Naive B cell (primary cell): ENCODE data around the gene IL19. TPM values are rescaled to one million over a fixed set of nuclear protein-coding genes. Genes with fewer than 3 reads are reported as not detected.
A peak's percentile ranks its signal among the peaks of the same experiment; 100 is the strongest.
"Not testable (repeated sequence)": the region's sequence is repeated elsewhere in the genome, so short reads cannot be mapped to it uniquely, and the experiment has no call there.

Experiments
- ATAC-seq, 2 donors: fragments of 150-1000 bp; cut with Tn5 transposase; 2 replicates each; pipeline ENCODE4 v1.10.0; 2021; ENCODE audit warnings: low read depth in 2 of 2, mild to moderate bottlenecking in 2 of 2, moderate library complexity in 2 of 2
- DNase-seq: peaks from one replicate; pipeline ENCODE4 v3.0.0; 2022
- H3K27ac Mint-ChIP-seq, 6 donors: one replicate each; pipeline ENCODE4 v1.8.0; 2020 to 2022; ENCODE audit warnings: mild to moderate bottlenecking in 6 of 6, mixed read lengths in 6 of 6, moderate library complexity in 5 of 6, inconsistent platforms in 2 of 6
- H3K27me3 Mint-ChIP-seq, 3 donors: one replicate each; pipeline ENCODE4 v1.8.0; 2021 to 2022; ENCODE audit warnings: mixed read lengths in 3 of 3, mild to moderate bottlenecking in 1 of 3
- H3K36me3 Mint-ChIP-seq, 2 donors: one replicate each; pipeline ENCODE4 v1.8.0; 2020 to 2022; ENCODE audit warnings: mixed read lengths in 2 of 2, inconsistent platforms in 1 of 2, mild to moderate bottlenecking in 1 of 2
- H3K4me1 Mint-ChIP-seq, 3 donors: one replicate each; pipeline ENCODE4 v1.8.0; 2020 to 2022; ENCODE audit warnings: mixed read lengths in 3 of 3, inconsistent platforms in 1 of 3, mild to moderate bottlenecking in 1 of 3, moderate library complexity in 1 of 3
- H3K4me3 Mint-ChIP-seq, 8 donors: one replicate each; pipeline ENCODE4 v1.8.0; 2020 to 2022; ENCODE audit warnings: mild to moderate bottlenecking in 8 of 8, mixed read lengths in 8 of 8, moderate library complexity in 8 of 8, inconsistent platforms in 2 of 8
- H3K9me3 Mint-ChIP-seq, 7 donors: one replicate each; pipeline ENCODE4 v1.8.0; 2020 to 2022; ENCODE audit warnings: mixed read lengths in 7 of 7, mild to moderate bottlenecking in 5 of 7, inconsistent platforms in 2 of 7, moderate library complexity in 1 of 7
- polyA plus RNA-seq, 6 donors: library from polyadenylated mRNA; unstranded; fragments of 300-500 nt; fragmentation: Illumina TruSeq; gene quantifications; one replicate each; pipeline ENCODE4 v1.2.3, GENCODE V29; 2021; ENCODE audit warnings: low read depth in 6 of 6

IL19 gene
- polyA plus RNA-seq, 6 donors from 2014 or later: not detected

- peak overlapping the region in 1 of 8 donors; percentile 18 for H3K4me3 Mint-ChIP-seq
- peaks cover 54 to 67% (median 57%) of the 10 kb centered on the region in 3 donors for H3K4me1 Mint-ChIP-seq
- H3K9me3 Mint-ChIP-seq: no peaks in the 10 kb centered on the region
- no peaks in the 10 kb centered on the region for H3K36me3 Mint-ChIP-seq
- ATAC-seq (no peak), DNase-seq (no peak)
- H3K27ac Mint-ChIP-seq: no peak overlapping the region
- peaks cover 0 to 30% (median 25%) of the 10 kb centered on the region in 3 donors for H3K27me3 Mint-ChIP-seq
Observed at GRCh38 chr1:206771338-206771692, 742 bp downstream of the IL19 start.

GRCh38 chr1:206772243-206772937, 1.8 kb downstream of the IL19 start, which contains the start of gene IL10:
Gene IL10 (minus strand): TSS chr1:206772494. CDS start chr1:206772435, 59 bp downstream.
- ATAC-seq (peak; percentile 67 to 73), DNase-seq (peak; percentile 44)
- Mint-ChIP-seq H3K4me3 (peak within 1 kb of the TSS in 7 of 8 donors; percentile 28 to 75 (median 45)), H3K36me3 (no peaks in the 10 kb centered on the region), H3K27ac (peak within 1 kb of the TSS; percentile 16 to 91 (median 84)), H3K4me1 (peaks cover 49 to 61% (median 49%) of the 10 kb centered on the region in 3 donors), H3K9me3 (no peaks in the 10 kb centered on the region), H3K27me3 (peaks cover 0 to 30% (median 20%) of the 10 kb centered on the region in 3 donors)

DNA sequence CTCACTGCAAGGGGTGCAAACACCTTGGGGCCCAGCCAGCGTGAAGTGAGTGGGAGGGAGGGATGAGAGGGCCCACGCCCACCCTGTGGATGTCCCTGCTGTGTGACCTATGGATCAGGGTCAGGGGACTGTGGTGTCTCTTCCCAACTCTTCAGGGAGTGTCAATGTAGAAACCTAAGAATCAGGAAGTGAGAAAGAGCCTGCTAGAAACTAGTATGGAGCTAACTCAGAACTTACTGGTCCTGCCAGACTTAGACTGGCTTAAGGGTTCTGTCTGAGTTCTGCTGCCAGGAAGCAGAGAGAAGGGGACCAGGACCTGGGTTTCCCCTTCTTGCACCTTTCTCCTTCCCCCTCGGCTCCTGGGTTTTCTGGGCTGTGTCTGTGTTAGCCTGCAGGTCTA, 3.5 kb downstream of the IL19 start:
- H3K36me3 Mint-ChIP-seq: no peaks in the 10 kb centered on the region
- peaks cover 49 to 59% (median 49%) of the 10 kb centered on the region in 3 donors for H3K4me1 Mint-ChIP-seq
- ATAC-seq: peak; percentile 43 to 53
- peak overlapping the region in 1 of 8 donors; percentile 6 for H3K4me3 Mint-ChIP-seq
- DNase-seq: no peak
- no peaks in the 10 kb centered on the region for H3K9me3 Mint-ChIP-seq
- peaks cover 0 to 30% (median 20%) of the 10 kb centered on the region in 3 donors for H3K27me3 Mint-ChIP-seq
- H3K27ac Mint-ChIP-seq: no peak overlapping the region

DNA sequence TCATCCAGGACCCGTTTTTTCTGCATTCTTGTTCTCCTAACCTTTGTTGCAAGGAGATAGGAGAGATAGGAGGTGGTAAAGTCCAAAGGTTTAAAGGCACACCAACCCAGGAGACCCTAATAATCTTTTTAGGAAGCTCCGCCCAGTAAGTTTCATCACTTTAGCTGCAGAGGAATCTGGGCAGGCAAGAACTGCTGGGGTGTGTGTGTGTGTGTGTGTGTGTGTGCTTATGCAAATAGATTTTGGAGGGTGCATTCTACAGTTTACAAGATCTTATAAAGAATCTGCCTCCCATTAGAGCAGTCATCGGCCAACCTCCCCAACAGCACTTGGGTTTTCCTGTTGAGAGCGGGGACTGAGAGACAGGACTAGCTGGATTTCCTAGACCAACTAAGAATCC, 5.7 kb downstream of the IL19 start:
- peak overlapping the region in 1 of 6 donors; percentile 68 for H3K27ac Mint-ChIP-seq
- DNase-seq (no peak), ATAC-seq (no peak)
- no peak overlapping the region for H3K4me3 Mint-ChIP-seq
- no peaks in the 10 kb centered on the region for H3K36me3 Mint-ChIP-seq
- H3K4me1 Mint-ChIP-seq: peaks cover 33 to 39% (median 35%) of the 10 kb centered on the region in 3 donors
- no peaks in the 10 kb centered on the region for H3K9me3 Mint-ChIP-seq
- H3K27me3 Mint-ChIP-seq: peaks cover 0 to 12% (median 10%) of the 10 kb centered on the region in 3 donors

DNA sequence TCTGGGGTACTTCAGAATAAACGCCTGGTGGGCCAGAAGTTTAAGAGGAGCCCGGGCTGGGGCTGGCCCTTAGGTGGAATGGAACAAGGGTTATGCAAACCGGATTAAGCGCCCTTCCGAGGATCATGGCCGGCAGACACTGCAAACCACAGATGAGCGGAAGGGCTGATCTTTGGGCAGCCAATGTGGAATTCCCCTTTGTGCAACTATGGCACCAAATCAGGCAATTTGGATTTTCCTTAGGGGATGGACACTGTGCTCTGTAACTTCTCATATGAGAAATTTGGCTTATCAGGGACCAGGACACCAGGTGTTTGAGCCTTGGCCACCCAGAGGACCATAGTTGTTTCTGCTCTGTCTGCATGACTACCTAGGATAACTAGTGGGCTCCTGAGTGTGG, 7.5 kb downstream of the IL19 start:
- H3K4me3 Mint-ChIP-seq: no peak overlapping the region
- H3K4me1 Mint-ChIP-seq: peaks cover 28 to 32% (median 31%) of the 10 kb centered on the region in 3 donors
- no peaks in the 10 kb centered on the region for H3K9me3 Mint-ChIP-seq
- H3K27me3 Mint-ChIP-seq: peaks cover 0 to 4% (median 0%) of the 10 kb centered on the region in 3 donors
- no peaks in the 10 kb centered on the region for H3K36me3 Mint-ChIP-seq
- DNase-seq: no peak
- no peak overlapping the region for H3K27ac Mint-ChIP-seq
- no peak for ATAC-seq

DNA sequence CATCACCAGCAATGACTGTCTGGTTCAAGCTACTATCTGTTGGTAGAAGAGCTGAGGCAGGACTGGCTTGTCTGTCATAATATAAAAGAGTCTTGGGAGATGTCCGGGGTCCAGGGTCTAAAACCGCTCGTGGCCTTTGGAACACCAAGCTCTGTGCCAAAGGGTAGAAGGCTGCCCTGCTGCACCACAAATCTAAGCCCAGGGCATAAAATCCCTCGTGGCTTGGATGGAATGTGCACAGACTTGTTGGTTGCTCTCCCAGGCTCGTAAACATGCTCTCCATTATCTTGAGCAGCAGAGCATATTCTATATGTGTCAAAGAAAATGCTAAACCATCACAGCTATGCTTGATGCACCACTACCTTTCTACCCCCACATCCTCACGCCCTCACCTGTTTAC, 8.3 kb downstream of the IL19 start:
- not testable (repeated sequence) for DNase-seq, H3K4me3 Mint-ChIP-seq, ATAC-seq, H3K27ac Mint-ChIP-seq, H3K36me3 Mint-ChIP-seq, H3K27me3 Mint-ChIP-seq, H3K9me3 Mint-ChIP-seq
- H3K4me1 Mint-ChIP-seq: peaks cover 19 to 31% (median 23%) of the 10 kb centered on the region in 3 donors

- Mint-ChIP-seq H3K36me3 (no peaks in the 10 kb centered on the region), H3K9me3 (no peaks in the 10 kb centered on the region), H3K4me3 (no peak overlapping the region), H3K27me3 (no peaks in the 10 kb centered on the region), H3K27ac (no peak overlapping the region), H3K4me1 (peaks cover 19 to 30% (median 22%) of the 10 kb centered on the region in 3 donors)
- ATAC-seq (peak; percentile 49 to 63), DNase-seq (peak; percentile 48)
Observed at GRCh38 chr1:206779638-206780037, 9.1 kb downstream of the IL19 start.

- peak; percentile 69 for DNase-seq
- no peaks in the 10 kb centered on the region for H3K36me3 Mint-ChIP-seq
- peaks cover 0 to 11% (median 8%) of the 10 kb centered on the region in 3 donors for H3K27me3 Mint-ChIP-seq
- H3K4me3 Mint-ChIP-seq: peak overlapping the region in 7 of 8 donors; percentile 6 to 82 (median 64)
- peak overlapping the region in 5 of 6 donors; percentile 28 to 78 (median 51) for H3K27ac Mint-ChIP-seq
- H3K9me3 Mint-ChIP-seq: no peaks in the 10 kb centered on the region
- peak; percentile 67 to 79 for ATAC-seq
- H3K4me1 Mint-ChIP-seq: peaks cover 32 to 43% (median 38%) of the 10 kb centered on the region in 3 donors
Observed at GRCh38 chr1:206782448-206782847, 11.9 kb downstream of the IL19 start.

DNA sequence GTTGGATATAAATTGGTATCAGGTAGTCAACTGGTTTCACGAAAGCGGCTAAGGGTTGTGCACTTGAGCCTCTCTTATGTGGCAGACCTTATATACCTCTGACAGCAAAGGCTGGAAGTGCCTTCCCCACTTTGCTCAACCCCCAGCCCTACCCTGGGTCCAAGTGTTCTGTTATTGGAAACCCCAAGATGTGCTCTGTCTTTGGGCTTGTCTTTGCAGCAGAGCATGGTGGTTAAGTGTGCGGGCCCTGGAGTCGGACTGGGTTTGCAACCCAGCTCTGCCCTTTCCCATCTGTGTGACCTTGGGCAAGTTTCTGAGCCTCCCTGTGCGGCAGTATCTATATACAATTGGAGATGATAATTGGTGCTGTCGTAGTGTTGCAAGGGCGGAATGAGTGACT, 12.9 kb downstream of the IL19 start:
- Mint-ChIP-seq H3K27ac (peak overlapping the region in 1 of 6 donors; percentile 36), H3K9me3 (no peaks in the 10 kb centered on the region), H3K4me3 (no peak overlapping the region), H3K27me3 (peaks cover 0 to 16% (median 8%) of the 10 kb centered on the region in 3 donors), H3K4me1 (peaks cover 32 to 43% (median 38%) of the 10 kb centered on the region in 3 donors), H3K36me3 (no peaks in the 10 kb centered on the region)
- no peak for DNase-seq
- no peak for ATAC-seq

GRCh38 chr1:206784471-206784903, 13.9 kb downstream of the IL19 start:
- peaks cover 32 to 43% (median 38%) of the 10 kb centered on the region in 3 donors for H3K4me1 Mint-ChIP-seq

GRCh38 chr1:206785182-206785765, 14.7 kb downstream of the IL19 start:
- no peak for DNase-seq
- Mint-ChIP-seq H3K4me1 (peaks cover 32 to 47% (median 41%) of the 10 kb centered on the region in 3 donors), H3K9me3 (no peaks in the 10 kb centered on the region), H3K27ac (peak overlapping the region in 5 of 6 donors; percentile 1 to 76 (median 48)), H3K4me3 (peak overlapping the region in 1 of 8 donors; percentile 6), H3K36me3 (no peaks in the 10 kb centered on the region), H3K27me3 (peaks cover 0 to 16% (median 12%) of the 10 kb centered on the region in 3 donors)
- ATAC-seq: no peak

More at GRCh38 chr1:206784471-206784903, 13.9 kb downstream of the IL19 start:
- no peaks in the 10 kb centered on the region for H3K9me3 Mint-ChIP-seq
- H3K36me3 Mint-ChIP-seq: no peaks in the 10 kb centered on the region
- peak overlapping the region in 4 of 6 donors; percentile 39 to 91 (median 72) for H3K27ac Mint-ChIP-seq
- peak overlapping the region in 6 of 8 donors; percentile 17 to 82 (median 58) for H3K4me3 Mint-ChIP-seq
- ATAC-seq (peak; percentile 46 to 51), DNase-seq (no peak)
- H3K27me3 Mint-ChIP-seq: peaks cover 0 to 16% (median 8%) of the 10 kb centered on the region in 3 donors

DNA sequence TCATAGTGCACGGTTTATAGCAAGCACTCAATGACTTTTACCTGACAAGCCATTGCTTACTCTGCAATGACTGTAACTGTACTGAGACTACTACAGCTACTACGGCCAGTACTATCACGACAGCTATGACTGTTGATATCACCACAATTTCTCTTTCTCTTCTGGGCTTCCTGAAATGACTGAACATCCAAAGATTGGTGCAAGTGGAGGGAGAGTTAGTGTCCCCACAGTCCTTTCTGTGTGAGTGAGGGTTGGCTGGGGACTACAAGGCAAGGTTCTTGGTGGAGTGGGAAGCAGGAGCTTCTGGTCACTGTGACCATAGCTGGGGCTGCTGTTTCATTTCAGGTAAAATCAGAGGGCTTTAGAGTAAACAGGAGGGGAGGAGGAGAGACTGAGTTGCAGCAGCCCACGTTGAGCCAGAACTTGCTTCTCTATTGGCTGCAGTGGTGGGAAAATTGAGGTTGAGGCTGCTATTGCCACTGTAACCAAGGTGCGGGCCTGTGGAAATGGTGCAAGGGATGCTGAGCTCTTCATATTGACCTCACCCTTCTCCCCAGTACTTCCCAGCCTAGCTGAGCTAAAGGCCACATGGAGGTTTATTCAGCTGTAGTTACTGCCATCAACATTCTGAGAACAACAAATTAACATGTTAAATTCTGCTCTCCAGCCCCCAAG, 15.8 kb downstream of the IL19 start:
- H3K4me3 Mint-ChIP-seq: no peak overlapping the region
- no peaks in the 10 kb centered on the region for H3K9me3 Mint-ChIP-seq
- peak overlapping the region in 1 of 6 donors; percentile 13 for H3K27ac Mint-ChIP-seq
- H3K27me3 Mint-ChIP-seq: peaks cover 0 to 16% (median 12%) of the 10 kb centered on the region in 3 donors
- peaks cover 32 to 57% (median 47%) of the 10 kb centered on the region in 3 donors for H3K4me1 Mint-ChIP-seq
- no peaks in the 10 kb centered on the region for H3K36me3 Mint-ChIP-seq
- ATAC-seq (no peak), DNase-seq (no peak)

DNA sequence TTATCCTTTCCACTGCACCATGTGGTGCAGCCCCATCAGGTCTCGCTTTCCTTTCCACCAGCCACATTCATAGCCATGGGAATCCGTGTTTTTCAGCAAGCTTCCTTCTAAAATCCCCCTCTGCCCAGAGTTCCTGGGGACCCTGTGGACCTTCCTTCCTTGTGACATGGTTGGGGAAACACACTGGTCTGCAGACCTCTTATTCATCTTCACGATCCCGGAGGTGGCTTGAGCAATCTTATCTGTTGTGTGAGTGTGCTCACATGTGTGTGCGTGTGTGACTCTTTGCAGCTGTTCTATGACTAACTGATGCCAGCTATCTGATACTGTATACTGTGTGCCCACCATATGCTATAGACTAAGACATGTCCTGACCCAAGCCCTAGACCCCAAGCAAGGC, 17.3 kb downstream of the IL19 start:
- no peak for ATAC-seq
- Mint-ChIP-seq H3K4me1 (peaks cover 22 to 54% (median 38%) of the 10 kb centered on the region in 3 donors), H3K9me3 (no peaks in the 10 kb centered on the region), H3K4me3 (no peak overlapping the region), H3K36me3 (no peaks in the 10 kb centered on the region), H3K27ac (peak overlapping the region in 1 of 6 donors; percentile 28), H3K27me3 (peaks cover 0 to 16% (median 12%) of the 10 kb centered on the region in 3 donors)
- DNase-seq: no peak
